GM18907 (cell line): ENCODE data around the gene CP.

Source experiments
- ATAC-seq: cut with Tn5 transposase; IDR thresholded peaks from one replicate; pipeline ENCODE4 v1.9.1; 2021; ENCODE audit warnings: mild to moderate bottlenecking, moderate library complexity; ENCODE audit not compliant: unreplicated experiment

CP gene

GRCh38 chr3:149129326-149130205, 92.1 kb downstream of the CP start, which contains the start of gene HPS3:
HPS3 (plus strand) TSS chr3:149129638; CDS start chr3:149129724, 86 bp downstream.
- ATAC-seq, result peak; percentile 93

- peak; percentile 3 for ATAC-seq
Observed at GRCh38 chr3:149128821-149129220, 92.8 kb downstream of the CP start.

GRCh38 chr3:149122721-149123578, 98.7 kb downstream of the CP start:
- no peak for ATAC-seq
